Measurements from ENCODE around the gene MMP20.

Gene MMP20

DNA sequence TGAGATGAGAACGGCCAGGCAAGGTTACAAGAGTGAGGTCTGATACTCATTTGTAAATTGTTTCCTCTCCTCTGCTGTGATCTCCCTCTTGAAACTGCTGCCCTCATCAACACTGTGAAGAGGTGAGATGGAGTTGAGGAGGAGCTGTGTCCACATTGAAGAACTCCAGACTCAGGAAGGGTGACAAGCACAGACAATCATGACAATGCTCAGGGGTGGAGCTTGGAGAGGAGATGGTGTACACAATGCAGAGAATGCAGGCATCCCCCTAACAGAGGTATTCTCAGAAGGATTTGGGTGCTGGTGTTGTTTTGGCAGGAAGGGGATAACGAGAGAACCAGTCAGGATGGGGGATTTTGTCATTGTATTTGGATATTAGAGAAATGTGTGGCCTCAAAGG lies 73.1 kb downstream of the MMP20 start:
- no peak for DNase-seq

DNA sequence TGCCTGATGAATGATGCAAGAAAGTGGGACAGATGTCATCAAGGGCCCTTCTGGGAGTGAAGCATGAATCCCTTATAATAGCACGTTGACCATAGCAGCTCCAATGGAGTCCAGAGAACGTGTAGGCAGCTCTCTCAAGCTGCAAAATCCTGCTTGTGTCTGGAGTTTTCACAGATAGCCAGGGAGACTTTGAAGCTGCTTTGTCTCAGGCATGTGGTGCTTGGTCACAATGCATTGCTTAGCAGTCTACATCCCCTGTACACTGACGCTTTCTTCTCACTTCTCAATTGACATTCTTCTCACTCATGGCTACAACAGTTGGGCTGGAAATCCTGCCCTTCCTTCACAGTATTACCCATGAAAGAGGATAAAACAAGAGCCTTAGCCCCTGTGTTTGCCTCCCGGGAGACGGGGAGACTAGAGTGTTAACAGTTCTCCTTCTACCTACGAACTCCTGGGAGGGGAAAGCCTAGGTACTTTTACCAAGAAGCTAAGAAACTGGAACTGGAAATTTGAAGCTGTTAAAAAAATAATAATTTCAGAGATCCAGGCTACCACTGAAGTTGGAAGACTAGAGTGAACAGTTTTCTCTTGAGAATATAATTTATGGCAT lies 73.9 kb downstream of the MMP20 start:
- peak in 1 of 2 donors; percentile 49 for DNase-seq

GRCh38 chr11:102546923-102547471 lies 78.1 kb downstream of the MMP20 start:
- peak; percentile 83 to 98 for DNase-seq

DNA sequence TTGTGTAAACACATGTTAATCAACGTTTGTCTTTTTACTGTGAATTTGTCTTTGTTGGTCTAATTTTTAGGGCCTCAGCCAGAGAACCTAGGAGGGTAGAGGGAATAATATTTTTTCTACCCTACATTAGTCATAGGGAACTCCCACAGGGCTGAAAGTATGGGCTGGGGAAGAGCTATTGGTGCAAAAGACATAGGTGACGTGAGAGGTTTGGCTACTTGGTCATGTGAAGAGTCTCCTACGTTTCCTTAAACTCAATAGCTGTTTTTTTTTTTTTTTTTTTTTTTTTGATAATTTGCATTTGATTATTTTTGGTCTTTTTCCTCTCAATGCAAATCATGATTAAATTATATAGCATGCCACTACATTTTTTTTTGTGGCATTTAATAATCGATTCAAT lies 78.7 kb downstream of the MMP20 start:
- DNase-seq = peak; percentile 84 to 97

- no peak for DNase-seq
These were observed 79.4 kb downstream of the MMP20 start for GRCh38 chr11:102545701-102546100.

GRCh38 chr11:102544594-102544993 lies 80.5 kb downstream of the MMP20 start:
- no peak for DNase-seq

DNA sequence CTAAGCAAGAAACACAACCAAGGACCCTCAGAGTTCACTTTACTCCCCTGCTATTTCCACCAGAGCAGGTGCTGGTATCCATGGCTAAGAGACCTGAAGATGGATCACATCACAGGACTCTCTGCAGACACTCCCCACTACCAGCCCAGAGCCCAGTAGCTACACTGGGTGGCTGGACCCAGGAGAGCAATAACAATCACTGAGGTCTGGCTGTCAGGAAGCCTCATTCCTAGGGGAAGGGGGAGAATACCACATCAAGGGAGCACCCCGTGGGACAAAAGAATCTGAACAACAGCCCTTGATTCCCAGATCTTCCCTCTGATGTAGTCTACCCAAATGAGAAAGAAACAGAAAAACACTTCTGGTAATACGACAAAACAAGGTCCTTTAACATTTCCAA lies 85.6 kb downstream of the MMP20 start:
- DNase-seq = no peak

- peak in 1 of 2 donors; percentile 52 for DNase-seq
These were observed 86.2 kb downstream of the MMP20 start for GRCh38 chr11:102538932-102539331.

- DNase-seq = no peak
These were observed 90.8 kb downstream of the MMP20 start for GRCh38 chr11:102534261-102534872.

GRCh38 chr11:102530558-102530957 lies 94.6 kb downstream of the MMP20 start, which contains the start of gene MMP7:
MMP7 (minus strand) TSS chr11:102530747; CDS start chr11:102530700, 47 bp downstream.
- DNase-seq = peak; percentile 72 to 80

- no peak for DNase-seq
These were observed 96.5 kb downstream of the MMP20 start for GRCh38 chr11:102528618-102529017.

DNA sequence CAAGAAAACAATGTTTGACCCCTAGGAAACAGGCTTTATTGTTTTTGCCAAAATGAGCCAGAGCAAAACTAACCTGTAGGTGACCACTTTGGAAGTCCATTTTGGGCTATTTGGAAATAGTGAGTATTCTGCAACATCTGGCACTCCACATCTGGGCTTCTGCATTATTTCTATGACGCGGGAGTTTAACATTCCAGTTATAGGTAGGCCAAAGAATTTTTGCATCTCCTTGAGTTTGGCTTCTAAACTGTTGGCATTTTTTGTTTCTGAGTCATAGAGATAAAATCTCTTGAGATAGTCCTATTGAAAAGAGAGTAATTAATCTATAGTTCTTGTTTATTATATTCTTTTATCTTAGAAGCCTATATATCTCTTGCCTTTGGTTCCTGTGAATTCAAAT lies 97.4 kb downstream of the MMP20 start:
- DNase-seq = no peak

DNA sequence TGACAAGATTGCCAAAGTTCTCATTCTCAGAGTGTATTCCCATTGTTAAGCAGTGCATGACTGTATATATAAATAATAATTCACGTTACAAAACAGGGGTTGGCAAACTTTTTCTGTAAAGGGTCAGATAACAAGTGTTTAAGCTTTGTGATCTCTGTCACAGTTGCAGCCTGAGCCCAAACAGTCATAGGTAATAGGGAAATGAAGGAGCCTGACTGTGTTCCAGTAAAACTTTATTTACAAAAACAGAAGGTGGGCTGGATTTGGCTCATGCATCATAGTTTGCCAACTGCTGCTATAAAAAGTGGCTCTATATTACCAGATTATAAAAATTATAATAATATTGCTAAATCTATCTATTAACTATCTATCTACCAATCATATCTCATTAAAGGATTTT lies 98.1 kb downstream of the MMP20 start:
- no peak for DNase-seq
